GM19351 (cell line): Measurements from ENCODE around the gene MEIOC.
"Not testable (repeated sequence)": the region's sequence is repeated elsewhere in the genome, so short reads cannot be mapped to it uniquely, and the experiment has no call there.

Source experiments
- ATAC-seq: cut with Tn5 transposase; IDR thresholded peaks from one replicate; pipeline ENCODE4 v1.9.1; 2021; ENCODE audit warnings: mild to moderate bottlenecking, moderate library complexity; ENCODE audit not compliant: unreplicated experiment

Gene MEIOC

GRCh38 chr17:44655983-44656710 lies at the start of gene MEIOC:
Gene MEIOC, plus strand, starts transcription at chr17:44656468. Its CDS starts 146 bp downstream, at chr17:44656614.
- no peak for ATAC-seq

- no peak for ATAC-seq
Measured at GRCh38 chr17:44606658-44607057, 49.6 kb upstream of the MEIOC start.

- ATAC-seq = no peak
Measured at GRCh38 chr17:44607836-44608690, 48.2 kb upstream of the MEIOC start.

GRCh38 chr17:44608727-44609435 lies 47.4 kb upstream of the MEIOC start:
- ATAC-seq = no peak

- ATAC-seq = no peak
Measured at GRCh38 chr17:44610331-44610730, 45.9 kb upstream of the MEIOC start.

GRCh38 chr17:44610871-44611270 lies 45.4 kb upstream of the MEIOC start:
- ATAC-seq = no peak

GRCh38 chr17:44614862-44615261 lies 41.4 kb upstream of the MEIOC start:
- ATAC-seq = no peak

GRCh38 chr17:44618652-44619051 lies 37.6 kb upstream of the MEIOC start:
- ATAC-seq = not testable (repeated sequence)

GRCh38 chr17:44623070-44623725 lies 33.1 kb upstream of the MEIOC start:
- no peak for ATAC-seq

GRCh38 chr17:44627513-44628242 lies 28.6 kb upstream of the MEIOC start:
- no peak for ATAC-seq

- ATAC-seq = no peak
Measured at GRCh38 chr17:44628243-44629188, 27.8 kb upstream of the MEIOC start.

GRCh38 chr17:44629314-44629713 lies 27.0 kb upstream of the MEIOC start:
- no peak for ATAC-seq

- ATAC-seq = no peak
Measured at GRCh38 chr17:44630703-44631102, 25.6 kb upstream of the MEIOC start.

GRCh38 chr17:44633998-44634397 lies 22.3 kb upstream of the MEIOC start:
- no peak for ATAC-seq

- ATAC-seq = not testable (repeated sequence)
Measured at GRCh38 chr17:44634401-44634800, 21.9 kb upstream of the MEIOC start.

GRCh38 chr17:44636562-44636961 lies 19.7 kb upstream of the MEIOC start:
- no peak for ATAC-seq

GRCh38 chr17:44637066-44637465 lies 19.2 kb upstream of the MEIOC start:
- no peak for ATAC-seq

GRCh38 chr17:44642834-44643233 lies 13.4 kb upstream of the MEIOC start:
- no peak for ATAC-seq

- ATAC-seq = no peak
Measured at GRCh38 chr17:44645341-44645740, 10.9 kb upstream of the MEIOC start.
